H4 (cell line): ENCODE results near the gene COL11A2. TPM values are rescaled to one million over a fixed set of nuclear protein-coding genes. Genes with fewer than 3 reads are reported as not detected.

ENCODE experiments used
- DNase-seq: peaks from one replicate; pipeline ENCODE4 v3.0.0-alpha.2; 2015; ENCODE audit warnings: low spot score
- total RNA-seq: library from RNA; depleted of rRNA; stranded (reverse); fragments of >200 nt; shearing (Covaris generic); gene quantifications from 2 replicates; pipeline ENCODE4 v1.2.3, GENCODE V29; 2014

Gene COL11A2
- total RNA-seq, 1 experiment from 2014 or later: 0.39 TPM

GRCh38 chr6:33171880-33172687 is 20.2 kb downstream of the COL11A2 start:
- DNase-seq: no peak

- DNase-seq: no peak
These were observed 21.0 kb downstream of the COL11A2 start for GRCh38 chr6:33171016-33171879.

DNA sequence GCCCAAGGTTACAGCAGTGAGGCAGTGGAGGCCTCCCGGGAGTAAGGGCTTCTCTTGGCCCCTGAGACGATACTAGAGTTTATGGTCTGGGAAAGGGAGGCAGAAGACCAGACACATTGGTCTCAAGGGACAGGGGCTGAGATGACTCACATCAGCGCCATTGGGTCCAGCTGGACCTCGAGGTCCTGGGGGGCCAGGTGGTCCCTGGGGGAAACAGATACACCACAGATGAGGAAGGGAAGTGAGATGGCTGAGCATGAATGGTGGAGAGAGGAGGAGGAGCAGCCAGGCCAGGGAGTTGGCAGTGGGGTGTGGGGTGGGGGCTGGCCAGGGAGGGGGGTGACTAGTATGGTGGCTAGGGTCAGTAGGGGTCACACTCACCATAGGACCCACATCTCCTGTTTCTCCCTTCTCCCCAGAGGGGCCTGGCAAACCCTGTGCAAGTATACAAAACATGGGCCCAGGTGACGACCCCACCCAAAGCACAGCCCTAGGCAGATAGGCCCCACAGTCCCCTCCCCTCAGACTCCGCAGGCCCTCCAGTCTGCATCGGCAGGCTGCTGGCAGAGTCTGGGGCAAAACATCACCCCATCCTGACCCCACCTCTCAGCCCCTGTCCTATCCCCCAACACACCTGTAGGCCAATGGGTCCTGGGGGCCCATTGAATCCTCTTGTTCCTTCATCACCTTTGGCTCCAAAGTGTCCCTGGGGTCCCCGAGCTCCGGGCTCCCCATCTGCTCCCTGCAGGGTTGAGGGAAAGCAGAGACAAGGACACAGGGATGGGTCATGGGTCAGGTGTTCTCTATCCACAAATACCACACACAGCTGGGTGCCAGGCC is 21.9 kb downstream of the COL11A2 start:
- DNase-seq: no peak

GRCh38 chr6:33169291-33170175 is 22.7 kb downstream of the COL11A2 start:
- no peak for DNase-seq

DNA sequence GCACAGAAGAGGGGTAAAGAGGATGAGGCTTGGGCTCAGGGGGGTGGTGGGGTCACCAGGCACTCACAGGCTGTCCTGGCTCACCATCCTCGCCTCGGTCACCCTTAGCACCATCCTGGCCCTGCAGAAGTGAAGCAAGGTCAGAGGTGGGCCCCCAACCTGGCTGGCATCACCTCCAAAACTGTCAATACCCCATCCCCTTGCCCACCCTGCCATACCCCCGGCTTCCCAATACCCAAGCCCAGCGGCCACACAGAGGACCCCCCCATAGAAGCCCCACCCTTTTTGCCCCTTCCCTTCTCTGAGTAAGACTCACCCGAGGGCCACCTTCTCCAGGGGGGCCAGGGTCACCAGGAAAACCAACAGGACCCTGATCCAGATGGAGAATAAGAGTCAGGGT is 23.6 kb downstream of the COL11A2 start:
- no peak for DNase-seq

DNA sequence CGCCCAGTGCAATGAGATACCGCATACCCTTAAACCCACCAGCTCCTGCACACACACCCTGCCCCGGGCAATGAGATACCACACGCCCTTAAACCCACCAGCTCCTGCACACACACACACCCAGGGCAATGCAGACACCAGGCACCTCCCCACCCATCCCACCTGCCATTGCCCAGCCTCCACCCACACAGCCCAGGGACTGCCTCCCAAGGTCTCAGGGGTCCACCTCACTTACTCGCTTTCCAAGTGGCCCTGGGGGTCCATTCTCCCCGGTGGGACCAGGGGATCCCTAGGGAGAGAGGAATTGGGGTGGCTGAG is 24.0 kb downstream of the COL11A2 start:
- no peak for DNase-seq

GRCh38 chr6:33167374-33168283 is 24.6 kb downstream of the COL11A2 start:
- DNase-seq: no peak

GRCh38 chr6:33166811-33167210 is 25.5 kb downstream of the COL11A2 start:
- no peak for DNase-seq

- no peak for DNase-seq
These were observed 25.9 kb downstream of the COL11A2 start for GRCh38 chr6:33166363-33166762.

- no peak for DNase-seq
These were observed 26.5 kb downstream of the COL11A2 start for GRCh38 chr6:33165581-33166258.

DNA sequence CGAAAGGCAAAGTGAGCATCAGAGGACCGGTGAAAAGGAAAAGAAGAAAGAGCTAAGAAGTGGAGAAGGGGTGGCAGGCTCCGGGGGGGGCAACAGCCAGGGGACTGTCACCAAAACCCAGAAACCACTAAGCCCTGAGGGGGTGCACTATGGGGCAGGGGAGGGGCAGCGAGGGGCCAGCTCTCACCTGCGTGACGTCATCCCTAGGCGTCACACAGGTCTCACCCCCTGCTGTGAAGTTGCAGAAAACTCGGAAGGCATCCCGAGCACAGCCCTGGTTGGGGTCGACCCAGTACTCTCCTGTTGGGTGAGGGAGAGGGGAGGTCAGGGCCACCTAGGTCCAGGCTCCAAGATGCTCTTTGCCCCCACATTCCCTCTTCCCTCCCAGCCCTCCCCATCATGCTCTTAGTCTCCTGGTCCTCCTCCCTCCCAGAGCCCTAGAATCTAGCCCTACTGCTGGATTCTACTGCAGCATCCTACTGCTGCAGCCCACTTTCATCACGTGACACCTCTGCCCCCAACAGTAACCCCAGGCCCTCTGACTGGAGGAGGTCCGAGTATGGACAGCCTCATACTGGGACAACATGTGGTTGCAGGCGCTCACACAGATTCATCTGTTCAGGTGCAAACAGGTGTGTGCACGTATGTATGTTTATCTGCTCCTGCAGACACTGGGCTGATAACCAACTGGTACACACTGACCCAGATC is 27.4 kb downstream of the COL11A2 start:
- no peak for DNase-seq

DNA sequence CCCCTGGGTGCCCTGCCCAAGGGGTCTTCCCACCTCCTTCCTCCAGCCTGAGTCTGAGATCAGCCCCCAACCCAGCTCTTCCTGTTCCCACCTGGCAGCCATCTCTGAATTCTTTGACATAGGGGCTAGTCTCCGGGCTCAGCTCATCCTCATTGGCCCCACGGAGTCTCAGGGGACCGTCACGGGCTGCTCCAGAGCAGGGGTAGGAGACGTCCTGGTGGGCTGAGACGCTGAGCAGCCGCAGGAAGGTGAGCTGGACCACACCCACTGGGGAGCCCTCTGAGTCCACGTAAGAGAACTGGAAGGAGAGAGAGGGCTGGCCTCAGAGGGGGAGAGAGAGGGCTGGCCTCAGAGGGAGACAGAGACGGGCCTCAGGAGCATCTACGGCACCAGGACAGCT is 28.1 kb downstream of the COL11A2 start:
- no peak for DNase-seq

GRCh38 chr6:33163540-33163939 is 28.7 kb downstream of the COL11A2 start:
- no peak for DNase-seq

DNA sequence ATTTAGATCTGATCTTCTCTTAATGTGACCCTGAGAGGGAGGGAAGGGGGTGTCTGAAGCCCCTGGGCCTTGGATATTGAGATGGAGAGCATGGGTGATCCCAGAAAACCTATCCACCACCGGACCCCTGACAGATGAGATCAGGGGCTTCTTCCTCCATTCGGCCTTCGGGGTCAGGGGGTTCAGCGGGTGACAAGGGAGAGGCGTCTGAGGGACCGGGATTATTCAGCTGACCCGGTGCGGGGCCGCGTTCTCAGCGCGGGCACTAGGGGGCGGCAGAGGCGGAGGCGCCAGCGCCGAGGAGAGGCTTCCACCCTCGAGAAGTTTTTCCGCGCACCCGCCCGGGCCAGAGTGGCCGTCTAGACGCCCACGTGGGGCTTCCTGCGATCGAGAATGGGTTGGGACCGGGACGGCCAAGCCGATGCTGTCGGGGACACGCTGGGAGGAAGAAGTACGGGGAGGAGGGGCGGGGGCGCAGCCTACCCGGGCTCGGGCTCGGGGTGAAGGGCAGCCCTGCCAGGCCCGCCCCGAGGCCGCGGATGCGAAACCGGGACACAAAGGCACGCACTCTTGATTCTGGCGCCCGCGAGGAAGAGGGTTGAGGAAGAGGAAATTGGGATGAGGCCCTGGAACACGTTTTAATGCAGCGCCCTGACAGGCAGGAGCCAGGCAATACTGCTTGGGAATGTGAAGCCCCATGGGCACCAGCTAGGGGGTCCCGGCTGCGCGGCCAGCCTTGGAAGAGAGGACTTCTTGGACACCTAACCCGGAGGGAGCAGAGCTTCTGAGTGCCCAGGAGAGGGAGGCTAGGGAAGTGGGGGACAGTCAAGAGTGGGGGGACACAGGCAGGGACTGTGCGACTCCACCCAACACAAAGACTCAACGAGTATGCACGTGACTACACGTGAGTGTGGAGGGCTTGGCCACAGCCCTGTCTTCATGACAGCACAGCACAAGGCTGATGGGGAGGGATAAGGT is 30.6 kb downstream of the COL11A2 start:
- peak; percentile 39 for DNase-seq

DNA sequence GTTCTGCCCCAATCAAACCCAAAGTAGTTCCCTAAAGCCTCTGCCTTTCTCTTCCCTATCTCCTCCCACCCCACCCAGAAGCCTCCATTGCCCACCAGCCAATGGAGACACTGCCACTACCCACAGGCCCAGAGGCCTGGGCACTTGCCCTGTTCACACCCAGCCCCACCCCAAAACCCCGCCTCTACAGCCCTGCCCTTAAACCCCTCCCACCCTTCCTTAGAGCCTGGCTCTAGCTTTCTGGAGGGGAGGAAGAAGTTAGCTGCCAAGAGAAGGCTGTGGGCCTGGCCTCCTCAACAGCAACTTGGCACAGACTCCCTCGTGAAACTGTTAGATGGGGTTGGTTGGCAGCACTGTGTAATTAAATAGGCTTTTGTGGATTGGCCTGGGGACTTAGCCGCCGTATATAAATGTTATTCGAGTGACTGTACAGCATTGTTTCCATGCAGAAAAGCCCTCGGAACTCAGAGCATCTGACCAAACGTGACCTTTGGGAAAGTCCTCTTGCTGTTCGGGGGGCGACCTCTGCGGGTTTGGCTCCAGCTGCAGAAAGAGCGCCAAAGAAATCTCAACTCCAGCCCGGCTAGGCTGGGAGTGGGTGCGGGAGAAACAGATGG is 31.4 kb downstream of the COL11A2 start:
- DNase-seq: peak; percentile 95

GRCh38 chr6:33160096-33160495 is 32.2 kb downstream of the COL11A2 start:
- no peak for DNase-seq

- no peak for DNase-seq
These were observed 35.3 kb downstream of the COL11A2 start for GRCh38 chr6:33156964-33157363.
